CD4-positive, alpha-beta T cell treated with Interleukin-15 for 1 hour (primary cell): Measurements from ENCODE around the gene MVB12B.

ENCODE experiments used
- DNase-seq: peaks from one replicate; pipeline ENCODE4 v3.0.0-alpha.2; 2020

Gene MVB12B

DNA sequence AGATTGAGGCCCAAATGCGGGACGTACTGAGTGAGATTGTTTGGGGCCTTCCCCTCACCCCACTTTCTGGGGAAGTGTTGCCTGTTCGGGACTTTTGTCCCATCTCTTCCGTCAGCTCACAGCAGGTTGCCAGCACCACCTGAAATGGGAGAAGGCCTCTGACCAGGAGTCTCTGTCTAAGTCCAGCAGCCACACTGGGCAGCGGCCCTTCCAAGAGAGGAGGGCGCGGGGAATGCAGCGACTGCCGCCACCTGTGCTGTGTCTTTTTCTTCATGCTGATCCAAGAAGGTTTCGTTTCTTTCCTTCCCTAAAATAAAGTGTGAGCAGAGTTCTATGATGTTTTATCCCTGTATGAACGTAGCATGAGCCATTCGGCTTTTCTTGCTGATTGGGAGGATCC is 152.9 kb downstream of the MVB12B start:
- DNase-seq = no peak

DNA sequence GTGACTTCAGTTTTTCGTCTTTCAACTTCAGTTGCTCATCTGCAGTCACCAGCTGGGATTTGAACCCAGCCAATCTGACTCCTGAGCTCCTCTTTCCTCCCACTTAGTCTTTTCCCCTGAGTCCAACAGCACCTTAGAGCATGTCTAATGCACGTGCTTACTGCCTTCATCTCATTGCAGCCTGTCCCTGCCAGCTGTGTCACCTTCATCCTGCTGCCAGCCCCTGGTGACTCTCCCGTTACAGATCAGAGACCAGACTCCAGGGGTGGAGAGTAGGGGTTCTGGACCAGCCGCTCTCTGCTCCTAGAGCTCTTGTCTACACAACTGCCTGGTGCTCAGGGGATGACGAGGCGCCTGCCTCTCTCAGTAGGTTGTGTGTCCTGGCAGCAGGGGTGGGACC is 154.2 kb downstream of the MVB12B start:
- no peak for DNase-seq

DNA sequence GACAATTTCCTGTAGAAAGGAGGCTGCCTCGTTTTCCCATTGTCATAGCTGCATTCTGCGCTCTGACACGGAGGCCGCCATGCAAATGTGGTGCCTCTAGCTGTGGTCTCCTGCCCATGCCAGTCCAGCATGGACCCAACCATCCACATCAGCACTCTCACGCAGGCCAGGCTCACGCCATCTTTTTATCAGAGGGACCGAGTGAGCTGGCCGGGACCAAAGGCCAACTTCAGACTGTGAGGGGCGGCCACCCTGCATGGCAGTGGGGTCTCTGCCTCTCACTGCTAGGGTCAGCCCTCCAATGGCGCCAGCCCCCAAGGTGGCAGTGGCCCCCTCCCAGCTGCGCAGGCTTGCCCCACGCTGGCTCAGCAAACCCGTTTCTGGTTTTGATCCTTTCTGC is 155.2 kb downstream of the MVB12B start:
- no peak for DNase-seq

- no peak for DNase-seq
These were observed 155.9 kb downstream of the MVB12B start for GRCh38 chr9:126482361-126483044.

GRCh38 chr9:126483468-126484073 is 156.9 kb downstream of the MVB12B start:
- no peak for DNase-seq

DNA sequence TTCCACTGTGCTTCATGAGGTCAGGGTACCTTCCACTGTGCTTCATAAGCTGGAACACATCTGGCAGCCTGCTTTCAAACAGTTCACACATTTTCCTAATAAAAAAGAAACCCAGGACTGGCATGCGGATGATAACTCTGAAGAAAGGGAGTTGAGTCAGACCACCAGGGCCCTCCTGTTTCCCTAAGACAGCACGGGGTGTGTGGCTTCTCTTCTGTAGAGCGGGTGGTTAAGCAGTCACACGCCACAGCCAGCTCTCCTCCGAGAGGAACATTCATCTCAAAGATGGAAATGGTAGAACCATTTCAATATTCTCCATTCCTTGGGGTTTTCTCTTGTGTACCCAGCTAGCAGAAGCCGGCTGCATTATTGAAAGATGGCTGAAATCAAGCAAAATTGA is 159.0 kb downstream of the MVB12B start:
- no peak for DNase-seq

- DNase-seq = no peak
These were observed 159.6 kb downstream of the MVB12B start for GRCh38 chr9:126486276-126486675.

GRCh38 chr9:126487856-126488255 is 161.2 kb downstream of the MVB12B start:
- no peak for DNase-seq

DNA sequence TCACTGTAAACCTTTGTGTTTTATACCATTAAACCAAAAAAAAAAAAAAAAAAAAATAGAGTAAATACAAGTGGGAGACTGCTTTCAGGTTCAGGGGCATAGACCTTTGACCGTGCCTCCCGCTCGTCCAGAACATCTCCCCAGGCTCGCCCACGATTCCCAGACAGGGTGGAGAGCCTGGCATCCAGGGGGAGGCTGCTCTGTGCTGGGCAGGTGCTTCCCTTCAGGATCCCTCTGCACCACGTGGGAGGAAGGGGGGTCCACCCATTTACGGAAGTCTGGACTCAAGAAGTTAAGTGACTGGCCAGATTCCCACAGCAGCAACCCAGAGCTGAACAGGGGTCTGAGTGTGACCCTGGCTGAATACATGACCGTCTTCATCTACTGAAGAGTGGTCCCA is 161.7 kb downstream of the MVB12B start:
- DNase-seq = no peak

- no peak for DNase-seq
These were observed 162.3 kb downstream of the MVB12B start for GRCh38 chr9:126488881-126489404.

DNA sequence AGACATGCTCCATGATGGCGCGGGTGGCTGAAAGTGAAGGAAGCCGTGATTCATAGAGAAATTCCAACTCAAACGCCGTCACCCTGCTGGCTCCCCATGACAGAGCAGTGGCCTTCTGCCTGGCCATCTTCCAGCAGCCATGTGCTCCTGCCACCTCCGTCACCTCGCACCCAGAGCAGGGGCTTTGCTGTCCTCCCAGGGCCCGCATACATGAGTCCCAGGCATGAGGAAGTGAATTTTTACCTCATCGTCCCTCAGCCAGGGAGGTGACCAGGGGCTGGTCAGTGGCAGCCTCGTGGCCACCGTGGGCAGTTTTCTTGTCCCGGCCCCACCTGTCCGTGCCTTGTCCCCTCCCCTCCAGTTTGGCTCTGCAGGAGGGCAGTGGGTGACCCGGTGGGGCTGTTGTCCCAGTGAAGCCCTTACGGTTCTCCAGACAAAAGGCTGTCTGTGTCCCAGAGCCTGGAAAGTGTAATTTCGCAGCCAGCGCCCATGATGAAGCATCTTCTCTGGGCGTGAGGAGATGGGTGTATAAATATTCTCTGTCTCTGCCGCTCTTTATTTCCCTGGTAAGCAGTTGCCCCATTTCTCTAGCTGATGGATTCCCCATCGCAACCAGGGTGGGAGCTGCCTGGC is 163.1 kb downstream of the MVB12B start:
- no peak for DNase-seq

- no peak for DNase-seq
These were observed 163.6 kb downstream of the MVB12B start for GRCh38 chr9:126490214-126490631.

DNA sequence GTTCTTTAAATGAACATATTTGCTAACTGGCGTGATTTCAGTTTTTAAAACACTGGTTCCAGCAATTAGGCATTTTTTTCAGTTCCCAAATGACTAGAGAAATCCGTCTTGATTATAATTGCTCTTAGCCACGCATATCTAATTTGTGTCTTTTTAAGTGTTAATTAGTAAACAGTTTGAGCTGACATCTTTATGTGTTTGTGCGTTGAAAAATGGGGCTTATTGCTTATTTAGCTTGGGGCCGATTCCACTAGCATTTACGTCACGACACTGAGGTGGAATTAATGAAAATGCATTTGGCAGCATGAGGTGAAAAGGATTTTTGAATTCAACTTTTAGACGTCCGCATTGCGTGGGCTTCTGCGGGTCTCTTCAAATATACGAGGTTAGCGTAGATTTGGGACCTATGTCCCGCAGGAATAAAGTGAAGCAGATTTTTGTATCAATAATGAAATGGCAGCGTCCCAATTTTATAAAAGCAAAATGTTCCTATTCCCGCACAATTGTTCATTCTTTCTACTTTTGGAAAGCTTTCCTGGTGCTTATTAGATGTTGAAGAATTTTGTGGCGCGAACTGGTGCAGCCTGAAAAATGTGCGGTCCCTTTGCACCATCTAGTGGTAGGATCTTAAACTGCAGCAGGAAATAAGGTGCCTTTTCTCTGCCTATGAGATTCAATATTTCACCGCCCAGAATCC is 164.4 kb downstream of the MVB12B start:
- peak; percentile 50 for DNase-seq

- no peak for DNase-seq
These were observed 164.9 kb downstream of the MVB12B start for GRCh38 chr9:126491568-126491879.

DNA sequence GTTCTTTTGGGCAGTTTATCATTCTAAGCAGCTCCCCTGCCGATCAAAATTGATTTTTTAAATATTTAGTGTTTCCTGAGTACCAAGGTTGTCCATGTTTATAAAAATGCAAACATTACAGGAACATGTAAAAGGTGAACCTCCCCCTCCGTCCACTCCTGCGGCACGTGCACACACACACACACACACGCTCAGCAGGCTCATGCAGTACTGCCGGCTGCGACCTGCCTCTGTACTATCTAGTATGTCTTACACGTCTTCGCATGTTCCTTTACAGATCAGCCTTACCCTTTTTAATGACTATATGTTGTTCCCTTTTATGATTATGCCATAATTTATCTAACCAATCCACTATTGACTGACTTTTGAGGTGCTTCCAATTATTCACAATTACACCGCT is 165.3 kb downstream of the MVB12B start:
- DNase-seq = no peak

- no peak for DNase-seq
These were observed 167.6 kb downstream of the MVB12B start for GRCh38 chr9:126494264-126494663.

- no peak for DNase-seq
These were observed 168.1 kb downstream of the MVB12B start for GRCh38 chr9:126494746-126495145.

GRCh38 chr9:126495411-126496180 is 169.0 kb downstream of the MVB12B start:
- no peak for DNase-seq

- no peak for DNase-seq
These were observed 169.6 kb downstream of the MVB12B start for GRCh38 chr9:126496181-126496576.

DNA sequence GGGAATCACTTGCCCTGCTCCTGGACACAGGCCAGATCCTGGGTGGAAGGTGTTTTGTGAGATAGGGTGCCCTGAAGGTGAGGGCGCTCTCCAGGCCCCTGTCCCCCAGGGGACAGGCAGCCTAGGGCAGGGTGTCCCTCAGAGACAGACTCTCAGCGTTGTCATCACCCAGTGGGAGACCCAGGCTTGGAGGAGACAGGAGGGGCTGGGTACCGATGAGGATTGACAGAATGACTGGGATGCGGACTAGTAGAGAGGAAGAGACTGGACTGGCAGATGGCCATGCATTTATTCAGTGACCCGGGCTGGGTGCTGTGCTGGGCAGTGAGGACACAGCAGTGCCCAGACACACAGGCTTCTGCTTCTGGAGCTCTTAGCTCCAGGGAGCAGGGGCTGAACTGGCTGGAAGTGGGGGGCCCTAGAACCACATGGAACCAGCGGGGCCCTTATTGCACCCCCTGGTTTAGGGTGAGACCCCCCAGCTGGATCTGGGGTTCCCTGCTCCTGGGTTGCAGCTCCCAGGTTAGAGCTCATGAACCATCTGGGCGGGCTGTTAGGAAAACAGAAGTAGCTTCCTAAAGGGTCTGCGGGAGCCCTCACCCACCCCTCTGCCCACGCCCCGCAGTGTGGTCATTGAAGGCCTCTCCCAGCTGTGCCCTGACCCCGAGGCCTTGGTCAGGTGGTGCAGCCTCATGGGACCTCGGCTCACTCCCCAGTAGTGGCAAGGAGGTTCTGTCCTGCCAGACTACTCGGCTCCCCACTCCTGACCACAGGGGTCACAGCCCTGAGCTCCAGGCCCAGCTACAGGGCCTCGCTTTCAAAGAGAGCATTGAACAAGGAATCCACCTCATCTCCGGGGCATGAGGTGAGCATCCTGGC is 170.4 kb downstream of the MVB12B start:
- DNase-seq = no peak

GRCh38 chr9:126497660-126498275 is 171.1 kb downstream of the MVB12B start:
- no peak for DNase-seq
